Neural progenitor cell (in vitro differentiated cells): ENCODE results near the gene GNAQ. TPM values are rescaled to one million over a fixed set of nuclear protein-coding genes. Genes with fewer than 3 reads are reported as not detected.
"Not testable (repeated sequence)": the region's sequence is repeated elsewhere in the genome, so short reads cannot be mapped to it uniquely, and the experiment has no call there.

Source experiments
- DNase-seq: peaks from one replicate; pipeline ENCODE4 v3.0.0-alpha.2; 2016; ENCODE audit warnings: low spot score
- H2AFZ ChIP-seq: fragments of 200-600 bp; sonication (generic); replicated peaks from 2 replicates; pipeline ENCODE4 v1.6.1; 2016; ENCODE audit warnings: antibody characterized with exemption
- H3F3A ChIP-seq: fragments of 200-600 bp; sonication (generic); 2 replicates; pipeline ENCODE4 v1.6.1; 2016; ENCODE audit warnings: antibody characterized with exemption, low read depth
- H3K27ac ChIP-seq: fragments of 200-600 bp; sonication (generic); 2 replicates; pipeline ENCODE4 v1.5.1; 2016; ENCODE audit warnings: mild to moderate bottlenecking
- H3K27me3 ChIP-seq: fragments of 200-600 bp; sonication (generic); 2 replicates; pipeline ENCODE4 v1.6.1; 2016; ENCODE audit warnings: mild to moderate bottlenecking, moderate library complexity
- H3K36me3 ChIP-seq: fragments of 200-600 bp; sonication (generic); 2 replicates; pipeline ENCODE4 v1.5.1; 2016
- H3K4me1 ChIP-seq: fragments of 200-600 bp; sonication (generic); 2 replicates; pipeline ENCODE4 v1.6.1; 2016; ENCODE audit warnings: mixed run types
- H3K4me2 ChIP-seq: fragments of 200-600 bp; sonication (generic); 2 replicates; pipeline ENCODE4 v1.6.1; 2016
- H3K4me3 ChIP-seq: fragments of 200-600 bp; sonication (generic); 2 replicates; pipeline ENCODE4 v1.5.1; 2016
- H3K79me2 ChIP-seq: fragments of 200-600 bp; sonication (generic); 2 replicates; pipeline ENCODE4 v1.6.1; 2016; ENCODE audit warnings: low read depth
- H3K9ac ChIP-seq: fragments of 200-600 bp; sonication (generic); 2 replicates; pipeline ENCODE4 v1.6.1; 2016
- H3K9me3 ChIP-seq: fragments of 200-600 bp; sonication (generic); 2 replicates; pipeline ENCODE4 v1.5.1; 2016; ENCODE audit warnings: low read depth
- H4K20me1 ChIP-seq: fragments of 200-600 bp; sonication (generic); 2 replicates; pipeline ENCODE4 v1.6.1; 2016; ENCODE audit warnings: low read depth
- H3K27ac Mint-ChIP-seq: 3 replicates; pipeline ENCODE4 v1.8.0; 2021; ENCODE audit warnings: mixed read lengths
- H3K27me3 Mint-ChIP-seq: 2 replicates; pipeline ENCODE4 v1.8.0; 2022; ENCODE audit warnings: low read depth, mild to moderate bottlenecking, inconsistent platforms, moderate library complexity, mixed read lengths; ENCODE audit not compliant: insufficient read depth
- H3K36me3 Mint-ChIP-seq: 3 replicates; pipeline ENCODE4 v1.8.0; 2021; ENCODE audit warnings: mixed read lengths
- H3K4me1 Mint-ChIP-seq: 3 replicates; pipeline ENCODE4 v1.8.0; 2021; ENCODE audit warnings: mixed read lengths
- H3K4me3 Mint-ChIP-seq: 3 replicates; pipeline ENCODE4 v1.8.0; 2021; ENCODE audit warnings: mild to moderate bottlenecking, moderate library complexity, mixed read lengths
- H3K9me3 Mint-ChIP-seq: 3 replicates; pipeline ENCODE4 v1.8.0; 2020; ENCODE audit warnings: mixed read lengths
- EZH2 ChIP-seq: fragments of 200-600 bp; sonication (generic); IDR thresholded peaks from 2 replicates; pipeline ENCODE4 v1.6.1; 2017; ENCODE audit warnings: antibody characterized with exemption, mild to moderate bottlenecking, moderate library complexity
- EZH2phosphoT487 ChIP-seq: fragments of 200-600 bp; sonication (generic); IDR thresholded peaks from 2 replicates; pipeline ENCODE4 v1.6.1; 2017; ENCODE audit warnings: antibody characterized with exemption
- total RNA-seq: library from RNA; depleted of rRNA; stranded (reverse); fragments of >200 nt; gene quantifications from 2 replicates; pipeline ENCODE4 v1.2.3, GENCODE V29; 2015; ENCODE audit warnings: low replicate concordance
- TF ChIP-seq, protein P1 (sequence below): fragments of 200-600 bp; sonication (generic); IDR thresholded peaks from 2 replicates; pipeline ENCODE4 v1.5.1; 2017; ENCODE audit warnings: antibody characterized with exemption, mild to moderate bottlenecking

Gene GNAQ
- total RNA-seq, 1 donor from 2014 or later = 87.9 TPM

DNA sequence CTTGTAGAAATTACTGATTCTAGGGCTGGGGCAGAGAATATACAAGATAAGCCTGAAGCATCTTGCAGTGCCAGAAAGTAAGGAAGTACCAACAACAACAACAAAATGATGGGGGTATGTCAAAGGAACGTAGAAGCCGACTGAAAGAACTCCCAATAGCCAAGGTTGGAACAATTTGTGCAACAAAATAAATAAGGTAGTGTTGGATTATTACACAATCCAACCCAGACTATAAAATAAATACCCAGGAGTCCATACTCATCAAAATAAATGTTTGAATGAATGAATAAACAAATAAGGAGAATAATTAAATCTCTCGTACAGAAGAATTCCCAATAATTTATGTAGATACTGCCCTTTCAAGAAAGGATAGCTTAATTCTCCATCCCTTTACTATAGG, 31.1 kb upstream of the GNAQ start:
- TF ChIP-seq EZH2 = no peak
- no peak for TF ChIP-seq EZH2phosphoT487
- TF ChIP-seq, protein P1, sequence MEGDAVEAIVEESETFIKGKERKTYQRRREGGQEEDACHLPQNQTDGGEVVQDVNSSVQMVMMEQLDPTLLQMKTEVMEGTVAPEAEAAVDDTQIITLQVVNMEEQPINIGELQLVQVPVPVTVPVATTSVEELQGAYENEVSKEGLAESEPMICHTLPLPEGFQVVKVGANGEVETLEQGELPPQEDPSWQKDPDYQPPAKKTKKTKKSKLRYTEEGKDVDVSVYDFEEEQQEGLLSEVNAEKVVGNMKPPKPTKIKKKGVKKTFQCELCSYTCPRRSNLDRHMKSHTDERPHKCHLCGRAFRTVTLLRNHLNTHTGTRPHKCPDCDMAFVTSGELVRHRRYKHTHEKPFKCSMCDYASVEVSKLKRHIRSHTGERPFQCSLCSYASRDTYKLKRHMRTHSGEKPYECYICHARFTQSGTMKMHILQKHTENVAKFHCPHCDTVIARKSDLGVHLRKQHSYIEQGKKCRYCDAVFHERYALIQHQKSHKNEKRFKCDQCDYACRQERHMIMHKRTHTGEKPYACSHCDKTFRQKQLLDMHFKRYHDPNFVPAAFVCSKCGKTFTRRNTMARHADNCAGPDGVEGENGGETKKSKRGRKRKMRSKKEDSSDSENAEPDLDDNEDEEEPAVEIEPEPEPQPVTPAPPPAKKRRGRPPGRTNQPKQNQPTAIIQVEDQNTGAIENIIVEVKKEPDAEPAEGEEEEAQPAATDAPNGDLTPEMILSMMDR = no peak
- H3F3A ChIP-seq = no peaks in the 10 kb centered on the region
- no peak overlapping the region for H3K27ac ChIP-seq
- H3K27ac Mint-ChIP-seq = no peak overlapping the region
- H3K4me1 Mint-ChIP-seq = no peaks in the 10 kb centered on the region
- DNase-seq = no peak
- no peaks in the 10 kb centered on the region for H3K27me3 ChIP-seq
- no peaks in the 10 kb centered on the region for H4K20me1 ChIP-seq
- H3K4me1 ChIP-seq = no peaks in the 10 kb centered on the region
- H2AFZ ChIP-seq = no peak overlapping the region
- H3K36me3 Mint-ChIP-seq = no peaks in the 10 kb centered on the region
- no peaks in the 10 kb centered on the region for H3K27me3 Mint-ChIP-seq
- no peak overlapping the region for H3K4me3 Mint-ChIP-seq
- H3K9me3 ChIP-seq = no peaks in the 10 kb centered on the region
- H3K36me3 ChIP-seq = no peaks in the 10 kb centered on the region
- H3K4me3 ChIP-seq = no peak overlapping the region
- H3K79me2 ChIP-seq = no peaks in the 10 kb centered on the region
- H3K4me2 ChIP-seq = no peak overlapping the region
- no peak overlapping the region for H3K9ac ChIP-seq
- H3K9me3 Mint-ChIP-seq = peaks cover 24% of the 10 kb centered on the region

DNA sequence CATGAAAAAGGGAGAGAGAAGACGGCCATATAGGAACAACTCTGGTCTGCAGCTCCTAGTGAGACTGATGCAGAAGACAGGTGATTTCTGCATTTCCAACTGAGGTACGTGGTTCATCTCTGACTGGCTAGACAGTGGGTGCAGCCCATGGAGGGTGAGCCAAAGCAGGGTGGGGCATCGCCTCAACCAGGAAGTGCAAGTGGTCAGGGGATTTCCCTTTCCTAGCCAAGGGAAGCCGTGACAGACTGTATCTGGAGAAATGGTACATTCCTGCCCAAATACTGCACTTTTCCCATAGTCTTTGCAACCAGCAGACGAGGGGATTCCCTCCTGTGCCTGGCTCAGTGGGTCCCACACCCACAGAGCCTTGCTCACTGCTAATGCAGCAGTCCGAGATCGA, 22.6 kb upstream of the GNAQ start:
- not testable (repeated sequence) for H3K9me3 ChIP-seq, H3K36me3 Mint-ChIP-seq, H3K27ac Mint-ChIP-seq, H3K4me1 ChIP-seq, H3K4me2 ChIP-seq, H3K27me3 Mint-ChIP-seq, H3K4me1 Mint-ChIP-seq, H3K4me3 Mint-ChIP-seq, DNase-seq, H3K27ac ChIP-seq, H2AFZ ChIP-seq, H3K27me3 ChIP-seq, H3K4me3 ChIP-seq, H3K79me2 ChIP-seq, H4K20me1 ChIP-seq, H3K9ac ChIP-seq, H3F3A ChIP-seq, H3K36me3 ChIP-seq
- peaks cover 13% of the 10 kb centered on the region for H3K9me3 Mint-ChIP-seq

DNA sequence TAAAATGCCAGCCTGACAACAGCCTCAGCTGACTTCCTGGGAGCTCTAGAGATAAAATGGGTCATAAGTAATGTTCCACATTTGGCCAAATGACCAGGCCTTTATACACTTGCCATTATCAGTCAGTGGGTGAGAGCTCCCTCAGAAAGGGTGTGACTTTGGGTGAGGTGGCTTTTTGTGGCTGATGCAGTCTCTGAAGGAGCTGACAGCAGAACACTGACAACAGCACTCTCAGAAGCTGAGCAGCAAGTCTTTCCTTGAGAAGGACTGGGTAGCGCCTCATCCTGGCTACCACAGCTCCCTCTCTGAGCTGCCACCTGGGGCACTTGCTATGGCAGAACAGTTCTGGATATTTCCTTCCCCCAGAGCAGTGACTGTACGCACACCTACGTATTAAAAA, 22.0 kb upstream of the GNAQ start:
- Histone ChIP-seq H3K27ac (no peak overlapping the region), H3K27me3 (no peaks in the 10 kb centered on the region), H3K9me3 (no peaks in the 10 kb centered on the region), H3F3A (no peaks in the 10 kb centered on the region), H3K4me3 (no peak overlapping the region), H3K36me3 (no peaks in the 10 kb centered on the region), H2AFZ (no peak overlapping the region), H4K20me1 (no peaks in the 10 kb centered on the region), H3K9ac (no peak overlapping the region), H3K4me2 (no peak overlapping the region), H3K4me1 (no peaks in the 10 kb centered on the region), H3K79me2 (no peaks in the 10 kb centered on the region)
- no peak overlapping the region for H3K4me3 Mint-ChIP-seq
- peaks cover 11% of the 10 kb centered on the region for H3K9me3 Mint-ChIP-seq
- DNase-seq = no peak
- no peaks in the 10 kb centered on the region for H3K4me1 Mint-ChIP-seq
- no peak overlapping the region for H3K27ac Mint-ChIP-seq
- H3K36me3 Mint-ChIP-seq = no peaks in the 10 kb centered on the region
- TF ChIP-seq, protein P1 = no peak
- no peak for TF ChIP-seq EZH2
- TF ChIP-seq EZH2phosphoT487 = no peak
- peaks cover 4% of the 10 kb centered on the region for H3K27me3 Mint-ChIP-seq

DNA sequence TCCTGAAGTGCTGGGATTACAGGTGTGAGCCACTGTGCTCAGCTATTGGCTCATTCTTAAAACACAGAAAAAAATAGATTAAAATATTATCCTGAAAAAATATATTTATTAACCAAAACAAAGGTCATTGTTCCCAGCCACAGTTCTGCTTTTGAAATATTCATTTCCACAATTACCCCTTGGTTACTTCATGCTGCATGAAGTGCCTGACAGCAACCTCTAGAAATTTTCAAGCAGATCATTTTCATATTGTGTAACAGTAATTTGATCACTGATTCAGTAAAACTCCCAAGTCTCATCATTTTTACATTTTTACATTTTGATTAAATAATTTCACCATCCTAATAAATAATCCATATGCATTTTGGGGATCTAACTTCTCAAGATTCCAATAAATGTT, 18.8 kb upstream of the GNAQ start:
- H3K36me3 ChIP-seq = no peaks in the 10 kb centered on the region
- Mint-ChIP-seq H3K27me3 (peaks cover 4% of the 10 kb centered on the region), H3K9me3 (peaks cover 1% of the 10 kb centered on the region), H3K4me1 (no peaks in the 10 kb centered on the region), H3K27ac (no peak overlapping the region), H3K4me3 (no peak overlapping the region), H3K36me3 (no peaks in the 10 kb centered on the region)
- no peak overlapping the region for H3K4me3 ChIP-seq
- H3K9ac ChIP-seq = no peak overlapping the region
- no peaks in the 10 kb centered on the region for H3K27me3 ChIP-seq
- no peak overlapping the region for H2AFZ ChIP-seq
- no peaks in the 10 kb centered on the region for H4K20me1 ChIP-seq
- no peak overlapping the region for H3K27ac ChIP-seq
- H3K79me2 ChIP-seq = no peaks in the 10 kb centered on the region
- TF ChIP-seq, protein P1 = no peak
- no peak for TF ChIP-seq EZH2phosphoT487
- no peak for TF ChIP-seq EZH2
- no peaks in the 10 kb centered on the region for H3K4me1 ChIP-seq
- DNase-seq = no peak
- no peaks in the 10 kb centered on the region for H3K9me3 ChIP-seq
- H3K4me2 ChIP-seq = no peak overlapping the region
- H3F3A ChIP-seq = no peaks in the 10 kb centered on the region
